ENCODE results near the gene DIO1. TPM values are rescaled to one million over a fixed set of nuclear protein-coding genes. Genes with fewer than 3 reads are reported as not detected.
A peak's percentile ranks its signal among the peaks of the same experiment; 100 is the strongest.

DIO1 gene
- total RNA-seq = not detected

DNA sequence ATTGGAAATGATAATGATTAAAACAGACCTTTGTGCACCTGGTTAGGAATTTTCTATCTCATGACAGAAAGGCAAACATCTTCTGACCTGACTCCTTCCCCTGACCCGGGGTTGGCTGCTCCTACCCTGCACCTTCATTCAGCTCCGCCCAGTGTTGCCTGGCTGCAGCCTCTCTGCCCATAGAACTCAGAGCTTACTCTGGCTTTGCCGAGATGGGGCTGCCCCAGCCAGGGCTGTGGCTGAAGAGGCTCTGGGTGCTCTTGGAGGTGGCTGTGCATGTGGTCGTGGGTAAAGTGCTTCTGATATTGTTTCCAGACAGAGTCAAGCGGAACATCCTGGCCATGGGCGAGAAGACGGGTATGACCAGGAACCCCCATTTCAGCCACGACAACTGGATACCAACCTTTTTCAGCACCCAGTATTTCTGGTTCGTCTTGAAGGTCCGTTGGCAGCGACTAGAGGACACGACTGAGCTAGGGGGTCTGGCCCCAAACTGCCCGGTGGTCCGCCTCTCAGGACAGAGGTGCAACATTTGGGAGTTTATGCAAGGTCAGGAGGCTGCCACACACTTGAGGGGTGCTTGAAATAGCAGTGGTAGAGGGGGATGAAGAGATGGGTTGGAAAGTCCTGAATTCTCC, at the start of gene DIO1:
TSS of gene DIO1 (plus strand) at position 189 of the 638 bp plus-strand sequence. CDS start at position 213, 24 bp downstream.
- Histone ChIP-seq H3K4me3 (no peak within 1 kb of the TSS), H3K36me3 (no peaks in the 10 kb centered on the region), H3K9me3 (no peaks in the 10 kb centered on the region), H3K27me3 (no peaks in the 10 kb centered on the region), H3K27ac (peak within 1 kb of the TSS in 1 of 4 donors; percentile 29), H3K4me1 (peaks cover 11 to 40% (median 25%) of the 10 kb centered on the region in 4 donors)
- 76% methylated on average over 14 of the region's 14 CpGs; no CpG with 5 or more reads in 1 of the 2 donors for WGBS, 2 donors (ENCODE audit: low coverage in 1 of 2)
- in situ Hi-C loops (cut with MboI; ENCODE audit: low pct_ligation_motif_present in 1 of 4, low pct_unique_long_range_greater_than_20kb in 1 of 4, low sequenced_read_pairs in 3 of 4) = no loop called here
- TF ChIP-seq, protein P1, sequence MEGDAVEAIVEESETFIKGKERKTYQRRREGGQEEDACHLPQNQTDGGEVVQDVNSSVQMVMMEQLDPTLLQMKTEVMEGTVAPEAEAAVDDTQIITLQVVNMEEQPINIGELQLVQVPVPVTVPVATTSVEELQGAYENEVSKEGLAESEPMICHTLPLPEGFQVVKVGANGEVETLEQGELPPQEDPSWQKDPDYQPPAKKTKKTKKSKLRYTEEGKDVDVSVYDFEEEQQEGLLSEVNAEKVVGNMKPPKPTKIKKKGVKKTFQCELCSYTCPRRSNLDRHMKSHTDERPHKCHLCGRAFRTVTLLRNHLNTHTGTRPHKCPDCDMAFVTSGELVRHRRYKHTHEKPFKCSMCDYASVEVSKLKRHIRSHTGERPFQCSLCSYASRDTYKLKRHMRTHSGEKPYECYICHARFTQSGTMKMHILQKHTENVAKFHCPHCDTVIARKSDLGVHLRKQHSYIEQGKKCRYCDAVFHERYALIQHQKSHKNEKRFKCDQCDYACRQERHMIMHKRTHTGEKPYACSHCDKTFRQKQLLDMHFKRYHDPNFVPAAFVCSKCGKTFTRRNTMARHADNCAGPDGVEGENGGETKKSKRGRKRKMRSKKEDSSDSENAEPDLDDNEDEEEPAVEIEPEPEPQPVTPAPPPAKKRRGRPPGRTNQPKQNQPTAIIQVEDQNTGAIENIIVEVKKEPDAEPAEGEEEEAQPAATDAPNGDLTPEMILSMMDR (IDR thresholded peaks at IDR 0.05) = no peak
- no peak for TF ChIP-seq POLR2AphosphoS5 (IDR thresholded peaks at IDR 0.05)
- no peak for TF ChIP-seq POLR2A (IDR thresholded peaks at IDR 0.05)
- no peak for TF ChIP-seq EP300 (IDR thresholded peaks at IDR 0.05; ENCODE audit: low read depth)
- DNase-seq = no peak
- intact Hi-C loops (cut with DNase I; ENCODE audit: low total_unique reads) = no loop called here

- in situ Hi-C loops (cut with MboI; ENCODE audit: low pct_ligation_motif_present in 1 of 4, low pct_unique_long_range_greater_than_20kb in 1 of 4, low sequenced_read_pairs in 3 of 4) (no loop called here), intact Hi-C loops (cut with DNase I; ENCODE audit: low total_unique reads) (no loop called here)
- no peak overlapping the region for H3K27ac ChIP-seq
- H3K9me3 ChIP-seq = no peaks in the 10 kb centered on the region
- H3K4me1 ChIP-seq = no peaks in the 10 kb centered on the region
- WGBS, 2 donors (ENCODE audit: low coverage in 1 of 2) = 87 to 88% methylated on average over 6 of the region's 6 CpGs
- no peak overlapping the region for H3K4me3 ChIP-seq
- H3K36me3 ChIP-seq = peaks cover 0 to 16% (median 2%) of the 10 kb centered on the region in 4 donors
- no peak for DNase-seq
- no peaks in the 10 kb centered on the region for H3K27me3 ChIP-seq
- TF ChIP-seq, protein P1 (IDR thresholded peaks at IDR 0.05) = no peak
- TF ChIP-seq POLR2AphosphoS5 (IDR thresholded peaks at IDR 0.05) (no peak), EP300 (IDR thresholded peaks at IDR 0.05; ENCODE audit: low read depth) (no peak), POLR2A (IDR thresholded peaks at IDR 0.05) (no peak)
Observed at GRCh38 chr1:53847980-53848379, 46.0 kb upstream of the DIO1 start.

DNA sequence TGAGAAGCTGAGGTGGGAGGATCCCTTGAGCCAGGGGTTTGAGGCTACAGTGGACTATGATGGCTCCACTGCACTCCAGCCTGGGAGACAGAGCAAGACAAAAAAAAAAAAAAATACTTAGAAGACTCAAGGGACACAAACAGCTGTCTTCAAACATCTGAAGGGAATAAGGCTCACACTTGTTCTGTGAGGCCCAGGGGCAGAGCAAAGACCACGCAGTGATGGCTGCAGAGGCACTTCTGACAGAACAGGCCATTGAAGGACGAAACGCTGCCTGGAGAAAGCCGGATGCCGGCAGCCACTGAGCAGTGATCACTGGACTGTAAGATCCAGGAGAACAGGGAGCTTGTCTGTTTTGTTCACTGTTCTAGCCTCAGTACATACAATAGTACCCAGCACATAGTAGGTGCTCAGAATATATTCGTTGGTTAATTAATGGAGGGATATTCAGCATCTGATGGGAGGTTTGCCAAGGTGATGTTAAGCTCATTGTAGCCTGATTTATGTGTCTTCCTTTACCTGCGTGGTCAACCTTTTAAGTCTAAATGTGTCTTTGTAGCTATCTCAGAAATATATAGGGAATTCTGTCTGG, 43.8 kb upstream of the DIO1 start:
- H3K36me3 ChIP-seq = peaks cover 0 to 31% (median 2%) of the 10 kb centered on the region in 4 donors
- in situ Hi-C loops (cut with MboI; ENCODE audit: low pct_ligation_motif_present in 1 of 4, low pct_unique_long_range_greater_than_20kb in 1 of 4, low sequenced_read_pairs in 3 of 4) (loop anchor here in 3 of 4 donors (10.0 to 25.0 kb wide), 3 partner anchors 112 to 187 kb away; no protein-coding TSS in a partner anchor), intact Hi-C loops (cut with DNase I; ENCODE audit: low total_unique reads) (no loop called here)
- no peaks in the 10 kb centered on the region for H3K9me3 ChIP-seq
- no peak overlapping the region for H3K4me3 ChIP-seq
- no peak overlapping the region for H3K27ac ChIP-seq
- TF ChIP-seq, protein P1 (IDR thresholded peaks at IDR 0.05) = no peak
- no peak for TF ChIP-seq EP300 (IDR thresholded peaks at IDR 0.05; ENCODE audit: low read depth)
- no peak for TF ChIP-seq POLR2A (IDR thresholded peaks at IDR 0.05)
- no peak for TF ChIP-seq POLR2AphosphoS5 (IDR thresholded peaks at IDR 0.05)
- H3K4me1 ChIP-seq = no peaks in the 10 kb centered on the region
- 93 to 96% methylated on average over 4 to 7 of the region's 7 CpGs for WGBS, 2 donors (ENCODE audit: low coverage in 1 of 2)
- DNase-seq = no peak
- no peaks in the 10 kb centered on the region for H3K27me3 ChIP-seq

GRCh38 chr1:53851571-53852285, 42.3 kb upstream of the DIO1 start:
- DNase-seq = no peak
- in situ Hi-C loops (cut with MboI; ENCODE audit: low pct_ligation_motif_present in 1 of 4, low pct_unique_long_range_greater_than_20kb in 1 of 4, low sequenced_read_pairs in 3 of 4) = loop anchor here in 3 of 4 donors (10.0 to 25.0 kb wide), 3 partner anchors 111 to 186 kb away; no protein-coding TSS in a partner anchor
- Histone ChIP-seq H3K27me3 (no peaks in the 10 kb centered on the region), H3K4me1 (no peaks in the 10 kb centered on the region), H3K36me3 (peaks cover 0 to 46% (median 8%) of the 10 kb centered on the region in 4 donors), H3K9me3 (no peaks in the 10 kb centered on the region), H3K4me3 (no peak overlapping the region), H3K27ac (no peak overlapping the region)
- intact Hi-C loops (cut with DNase I; ENCODE audit: low total_unique reads) = no loop called here
- TF ChIP-seq, protein P1 (IDR thresholded peaks at IDR 0.05) = no peak
- 91 to 94% methylated on average over 6 to 9 of the region's 9 CpGs for WGBS, 2 donors (ENCODE audit: low coverage in 1 of 2)

Data from transverse colon (tissue), 4 donors.